NCI-H345 treated with DMSO at 0.1 percent for 48 hours (cell line): ENCODE data around the gene CCDC40.

Experiments
- DNase-seq: peaks from one replicate; lab custom pipeline; 2025; ENCODE audit not compliant: unreplicated experiment; lab: John Stamatoyannopoulos, UW

Gene CCDC40

DNA sequence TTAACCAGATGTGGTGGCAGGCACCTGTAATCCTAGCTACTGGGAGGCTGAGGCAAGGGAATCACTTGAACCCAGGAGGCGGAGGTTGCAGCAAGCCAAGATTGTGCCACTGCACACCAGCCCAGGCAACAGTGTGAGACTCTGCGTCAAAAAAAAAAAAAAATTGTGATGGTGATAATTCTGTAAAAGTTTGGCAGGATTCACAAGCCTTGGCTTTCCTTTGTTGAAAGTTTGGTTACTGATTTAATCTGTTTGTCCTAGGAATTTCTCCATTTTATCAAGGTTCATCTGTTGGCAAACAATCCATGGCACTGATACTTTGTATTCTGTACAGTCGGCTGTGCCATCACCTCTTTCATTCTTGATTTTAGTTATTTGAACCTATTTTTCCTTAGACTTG, 94.5 kb downstream of the CCDC40 start:
- no peak for DNase-seq

DNA sequence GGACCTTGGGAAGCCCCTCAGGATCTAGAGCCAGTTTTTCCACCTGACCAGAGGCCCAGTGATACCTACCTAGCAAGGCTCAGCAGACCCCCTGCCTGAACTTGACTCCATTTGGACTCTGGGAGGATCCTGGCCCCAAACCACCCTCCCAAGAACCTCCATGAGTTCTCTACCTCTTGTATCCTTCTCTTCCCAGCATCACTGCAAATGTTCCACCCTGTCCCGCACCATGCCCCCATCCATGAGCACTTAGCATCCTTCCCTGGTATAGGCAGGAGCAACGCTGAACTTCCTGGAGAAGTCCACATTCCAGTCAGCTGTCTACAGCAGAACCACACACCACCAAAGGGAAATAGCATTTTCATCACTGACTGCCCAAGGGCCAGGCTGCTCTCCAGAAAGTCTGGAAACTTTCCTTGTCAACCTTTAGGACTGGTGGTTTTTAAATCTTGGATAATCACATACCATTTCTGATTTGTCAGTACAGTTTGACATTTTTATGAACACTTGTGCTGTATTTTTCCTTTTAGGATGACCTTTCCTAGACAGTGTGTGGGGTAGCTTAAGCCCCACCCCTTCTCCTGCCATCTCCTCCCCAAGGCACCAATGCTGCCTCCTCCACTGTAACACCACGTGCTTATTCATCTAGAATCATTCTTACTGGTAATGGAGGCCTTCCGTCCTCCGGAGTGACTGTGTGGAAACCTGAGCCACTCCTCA, 96.6 kb downstream of the CCDC40 start:
- DNase-seq, result no peak

DNA sequence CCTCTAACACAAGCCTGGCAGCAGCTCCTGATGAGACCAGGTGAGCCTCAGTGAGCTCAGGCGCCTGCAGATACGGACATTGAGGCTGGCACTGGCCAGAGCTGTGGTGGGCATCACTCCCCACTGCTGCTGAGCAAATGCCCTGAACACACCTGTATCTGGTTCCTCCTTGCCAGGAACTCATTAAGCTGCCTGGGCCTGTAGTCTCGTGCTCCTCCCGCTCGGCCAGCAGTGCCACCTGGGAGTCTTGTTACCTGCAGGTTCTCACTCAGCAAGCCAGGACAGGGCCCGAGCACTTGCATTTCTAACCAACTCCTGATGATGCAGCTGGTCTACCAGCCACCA, 97.2 kb downstream of the CCDC40 start:
- DNase-seq, result no peak

DNA sequence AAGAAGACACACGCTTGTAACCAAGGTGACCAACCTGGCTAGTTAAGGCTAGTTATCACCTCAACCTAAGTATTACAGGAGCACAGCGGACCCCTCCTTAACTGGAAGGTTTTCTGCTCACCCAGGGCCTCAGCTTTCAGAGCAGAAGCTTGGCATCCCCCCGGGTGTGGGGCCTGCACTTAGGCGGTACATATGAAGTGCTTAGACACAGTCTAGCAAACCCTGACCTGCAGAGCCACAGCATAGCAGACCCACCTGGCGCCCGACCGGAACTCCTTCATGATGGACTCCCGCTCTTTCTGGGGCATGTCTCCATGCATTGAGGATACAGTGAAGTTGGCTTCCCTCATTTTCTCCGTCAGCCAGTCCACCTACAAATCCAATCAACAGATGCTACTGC, 100.7 kb downstream of the CCDC40 start:
- DNase-seq, result no peak

DNA sequence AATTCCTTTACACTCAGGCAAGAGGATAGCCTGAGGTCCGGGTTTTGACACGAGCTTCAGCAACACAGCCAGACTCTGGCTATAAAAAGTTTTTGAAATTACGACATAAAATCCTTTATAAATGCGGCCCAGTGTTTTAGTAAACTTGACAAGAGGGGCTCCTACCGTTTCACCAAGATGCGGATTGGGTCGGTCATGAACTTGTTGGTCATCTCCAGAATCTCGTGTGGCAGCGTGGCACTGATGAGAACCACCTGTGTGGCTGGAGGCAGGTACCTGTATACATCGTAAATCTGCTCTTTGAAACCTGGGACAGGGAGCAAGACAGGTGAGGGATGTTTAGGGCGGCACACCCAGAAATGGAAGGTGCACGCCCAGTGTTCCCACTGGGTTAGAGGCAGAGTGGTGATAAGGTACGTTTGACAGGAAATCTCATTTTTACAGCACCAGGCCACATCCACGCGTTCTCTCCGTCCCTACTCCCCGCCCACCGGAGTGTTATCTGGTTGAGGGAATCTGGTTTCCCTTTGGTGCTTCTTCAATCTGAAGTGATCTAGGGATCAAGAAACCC, 102.5 kb downstream of the CCDC40 start:
- DNase-seq, result no peak

DNA sequence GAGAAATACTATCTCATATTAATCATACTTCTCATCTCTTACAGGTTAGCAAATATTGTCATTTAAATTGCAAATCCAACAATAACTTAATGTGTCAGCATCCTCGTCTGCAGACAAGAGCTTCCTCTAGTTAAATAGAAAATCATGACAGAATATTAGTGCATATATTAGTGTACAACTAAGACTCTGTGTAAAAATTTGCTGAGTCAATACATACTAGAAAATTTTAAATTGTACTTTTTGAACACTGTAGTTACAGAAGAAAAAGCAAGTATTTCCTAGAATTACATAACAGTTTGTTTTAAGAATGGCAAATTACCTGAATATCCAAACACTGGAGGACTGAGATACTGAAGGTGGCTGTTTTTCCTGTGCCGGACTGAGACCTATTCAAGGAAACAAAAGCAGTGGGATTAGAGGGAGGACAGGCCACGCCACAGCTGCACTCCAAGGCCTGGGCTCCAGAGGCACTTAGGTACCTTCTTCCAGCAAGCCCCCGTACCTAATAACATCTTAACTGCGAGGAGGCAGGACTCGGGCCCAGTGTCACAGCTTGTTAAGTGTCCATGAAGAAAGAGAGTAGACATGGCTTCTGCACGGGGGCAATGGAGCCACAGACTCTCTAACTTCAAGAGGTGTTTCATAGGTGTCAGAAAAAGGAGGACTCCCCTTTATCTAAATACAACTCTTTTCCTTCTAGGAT, 105.2 kb downstream of the CCDC40 start:
- no peak for DNase-seq

DNA sequence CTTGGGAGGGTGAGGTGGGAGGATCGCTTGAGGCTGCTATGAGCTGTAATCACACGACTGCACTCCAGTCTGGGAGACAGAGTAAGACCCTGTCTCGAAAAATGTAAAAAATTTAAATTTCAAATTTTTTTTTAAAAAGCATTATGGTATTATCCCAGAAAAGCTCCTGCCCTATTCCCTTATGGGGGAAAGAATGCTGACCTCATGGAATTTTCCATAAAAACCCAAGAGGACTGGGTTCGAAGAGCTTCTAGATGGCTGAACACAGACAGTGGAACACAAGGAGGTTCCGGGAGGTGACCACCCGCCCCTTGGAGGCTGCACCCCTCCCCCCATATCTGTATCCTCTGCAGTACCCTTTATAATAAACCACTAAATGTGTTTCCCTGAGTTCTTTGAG, 106.5 kb downstream of the CCDC40 start:
- no peak for DNase-seq

DNA sequence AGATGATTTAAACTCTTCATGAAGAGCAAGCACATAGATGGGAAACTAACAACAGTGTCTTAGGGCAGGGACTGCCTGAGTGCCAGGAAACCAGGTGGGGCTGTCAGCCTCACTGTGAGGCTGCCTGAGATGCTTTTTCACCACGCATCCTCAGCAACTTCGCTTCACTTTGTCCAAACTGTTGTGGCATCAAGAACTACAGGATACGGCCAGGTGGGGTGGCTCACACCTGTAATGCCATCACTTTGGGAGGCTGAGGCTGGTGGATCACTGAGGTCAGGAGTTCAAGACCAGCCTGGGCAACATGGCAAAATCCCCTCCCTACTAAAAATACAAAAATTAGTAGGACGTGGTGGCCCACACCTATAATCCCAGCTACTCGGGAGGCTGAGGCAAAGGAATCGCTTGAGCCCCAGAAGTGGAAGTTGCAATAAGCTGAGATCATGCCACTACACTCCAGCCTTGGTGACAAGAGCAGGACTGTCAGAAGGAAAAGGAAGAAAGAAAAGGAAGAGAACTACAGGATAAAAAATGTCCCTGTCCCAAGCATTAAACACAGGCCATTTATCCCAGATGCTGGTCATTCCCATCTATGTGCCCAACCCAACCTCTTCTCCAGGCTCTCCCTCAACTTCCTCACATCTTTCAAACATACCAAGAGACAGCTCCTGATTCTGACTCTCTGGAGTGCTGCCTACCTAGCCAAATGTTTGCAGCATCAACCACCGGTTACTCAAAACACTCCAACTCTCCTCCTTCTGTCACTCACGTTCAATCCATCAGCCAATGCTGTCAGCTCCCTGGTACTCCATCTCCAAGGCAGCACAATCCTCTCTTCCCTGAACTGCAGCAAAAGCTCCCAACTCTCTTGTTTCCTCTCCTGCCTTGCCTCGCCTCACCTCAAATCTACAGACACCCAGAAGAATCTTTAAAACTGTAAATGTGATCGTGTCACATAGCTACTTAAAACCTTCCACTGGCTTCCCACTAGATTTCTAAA, 108.9 kb downstream of the CCDC40 start:
- no peak for DNase-seq

DNA sequence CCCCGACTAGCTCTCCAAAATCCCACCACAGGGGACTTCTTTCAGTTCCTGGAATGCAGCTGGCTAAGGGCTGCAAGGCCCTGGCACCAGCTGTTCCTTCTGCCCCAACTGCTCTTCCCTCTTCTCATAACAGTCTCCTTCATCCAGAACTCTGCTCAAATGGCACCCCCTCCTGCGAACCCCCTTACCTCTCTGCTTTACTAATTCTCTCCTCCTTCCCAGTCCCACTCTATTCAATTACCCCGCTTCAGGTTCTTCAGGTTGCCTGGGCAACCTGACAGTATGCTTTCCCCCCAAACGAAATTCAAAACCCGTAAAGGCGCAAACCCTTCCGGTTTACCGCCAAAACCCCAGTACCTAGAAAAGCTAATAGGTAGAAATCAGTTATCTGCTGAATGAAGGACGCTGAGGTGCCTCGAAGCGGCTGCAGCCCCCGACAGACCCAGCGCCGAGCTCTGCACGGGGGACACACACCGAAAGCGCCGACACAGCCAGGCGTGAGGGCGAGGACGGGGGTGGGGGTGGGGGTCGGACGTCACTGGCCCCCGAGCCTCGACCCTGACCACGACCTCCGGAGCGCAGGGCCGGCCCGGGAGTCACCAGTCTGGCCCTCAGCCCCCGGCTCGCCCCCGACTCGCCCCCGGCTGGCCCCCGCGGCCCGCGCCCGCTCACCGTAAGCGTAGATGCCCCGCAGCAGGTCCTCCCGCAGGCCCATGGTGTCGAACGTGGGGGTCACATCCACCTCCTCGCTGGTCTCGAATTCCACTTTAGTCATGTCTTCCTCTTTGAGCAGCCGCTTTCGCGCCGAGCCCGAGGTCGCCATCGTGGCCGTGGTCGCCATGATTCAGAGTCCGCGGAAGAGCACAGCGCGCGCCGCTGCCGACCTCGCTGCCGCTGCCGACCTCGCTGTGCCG, 109.9 kb downstream of the CCDC40 start:
- DNase-seq, result no peak

DNA sequence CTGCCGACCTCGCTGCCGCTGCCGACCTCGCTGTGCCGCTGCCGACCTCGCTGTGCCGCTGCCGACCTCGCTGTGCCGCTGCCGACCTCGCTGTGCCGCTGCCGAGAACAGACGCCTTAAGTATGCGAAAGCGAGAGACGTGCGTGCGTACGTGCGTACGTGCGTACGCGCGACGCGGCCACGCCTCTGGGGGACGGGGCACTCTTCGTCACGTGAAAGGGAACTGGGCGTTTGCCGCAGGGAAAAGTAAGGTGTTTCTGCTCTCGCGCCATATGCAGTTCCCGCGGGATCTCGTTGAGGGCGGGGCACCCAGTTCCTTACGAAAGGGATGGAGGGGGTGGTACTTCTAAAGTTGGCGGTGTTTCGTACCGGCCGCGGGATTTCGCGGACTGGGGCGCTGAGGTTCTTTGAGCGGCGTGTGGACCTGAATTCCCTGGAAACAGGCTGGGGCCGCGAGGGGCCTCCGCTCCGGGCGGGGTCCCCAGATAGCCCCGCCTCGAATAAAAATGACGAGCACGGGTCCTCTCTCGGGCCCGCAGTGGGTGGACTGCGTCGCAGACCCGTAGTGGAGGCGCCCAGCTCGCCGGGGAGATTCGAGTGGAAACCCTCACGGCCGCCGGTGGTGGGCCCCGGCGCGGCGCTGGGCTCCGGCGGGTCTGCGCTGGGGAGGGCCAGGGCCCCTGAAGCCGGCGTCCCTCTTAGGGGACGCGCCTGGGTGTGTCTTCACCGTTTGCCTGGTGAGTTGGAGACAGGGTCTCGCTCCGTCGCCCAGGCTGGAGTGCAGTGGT, 110.8 kb downstream of the CCDC40 start, which contains the start of gene EIF4A3:
TSS of gene EIF4A3 (minus strand) at position 94 of the 788 bp plus-strand sequence. CDS start 167 bp downstream, outside the sequence.
- DNase-seq, result peak; percentile 97
